DND-41 (cell line): ENCODE results near the gene NRP1.

Experiments used
- EZH2 ChIP-seq: IDR thresholded peaks from 3 replicates; pipeline ENCODE4 v1.6.1; 2012; ENCODE audit warnings: borderline replicate concordance, low read depth, mild to moderate bottlenecking, moderate library complexity, low read length, inconsistent platforms; ENCODE audit not compliant: severe bottlenecking
- TF ChIP-seq, protein P1 (sequence below): IDR thresholded peaks from 2 replicates; pipeline ENCODE4 v1.5.1; 2012; ENCODE audit warnings: borderline replicate concordance, low read length, moderate library complexity, mild to moderate bottlenecking; ENCODE audit not compliant: poor library complexity, severe bottlenecking; ENCODE audit errors: extremely low read depth

DNA sequence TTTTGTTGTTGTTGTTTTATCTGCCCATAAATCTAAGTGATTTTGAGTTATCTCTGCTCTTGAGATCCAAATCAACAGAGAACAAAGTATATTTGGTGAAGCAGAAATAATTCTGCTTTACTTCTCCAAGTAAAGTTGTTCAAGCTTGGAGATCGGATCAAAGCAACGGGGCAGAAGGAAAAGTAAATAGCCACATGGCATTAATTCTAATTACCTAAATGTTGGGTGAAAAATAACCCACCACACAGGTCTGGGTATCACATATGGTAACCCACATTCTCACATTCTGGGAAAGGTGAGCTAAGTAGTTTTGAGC is 3.1 kb downstream of the NRP1 start:
- TF ChIP-seq, protein P1, sequence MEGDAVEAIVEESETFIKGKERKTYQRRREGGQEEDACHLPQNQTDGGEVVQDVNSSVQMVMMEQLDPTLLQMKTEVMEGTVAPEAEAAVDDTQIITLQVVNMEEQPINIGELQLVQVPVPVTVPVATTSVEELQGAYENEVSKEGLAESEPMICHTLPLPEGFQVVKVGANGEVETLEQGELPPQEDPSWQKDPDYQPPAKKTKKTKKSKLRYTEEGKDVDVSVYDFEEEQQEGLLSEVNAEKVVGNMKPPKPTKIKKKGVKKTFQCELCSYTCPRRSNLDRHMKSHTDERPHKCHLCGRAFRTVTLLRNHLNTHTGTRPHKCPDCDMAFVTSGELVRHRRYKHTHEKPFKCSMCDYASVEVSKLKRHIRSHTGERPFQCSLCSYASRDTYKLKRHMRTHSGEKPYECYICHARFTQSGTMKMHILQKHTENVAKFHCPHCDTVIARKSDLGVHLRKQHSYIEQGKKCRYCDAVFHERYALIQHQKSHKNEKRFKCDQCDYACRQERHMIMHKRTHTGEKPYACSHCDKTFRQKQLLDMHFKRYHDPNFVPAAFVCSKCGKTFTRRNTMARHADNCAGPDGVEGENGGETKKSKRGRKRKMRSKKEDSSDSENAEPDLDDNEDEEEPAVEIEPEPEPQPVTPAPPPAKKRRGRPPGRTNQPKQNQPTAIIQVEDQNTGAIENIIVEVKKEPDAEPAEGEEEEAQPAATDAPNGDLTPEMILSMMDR: no peak
- TF ChIP-seq EZH2: no peak
